Testis (tissue), 2 donors: ENCODE data around the gene DCST1.

Experiments used
- POLR2A ChIP-seq: fragments of 450-650 bp; IDR thresholded peaks from one replicate; pipeline ENCODE4 v1.6.1; 2017; ENCODE audit warnings: antibody characterized with exemption, mild to moderate bottlenecking, moderate library complexity
- TF ChIP-seq, protein P1 (sequence below), 3 experiments: fragments of 450-650 bp in 2 of 3; fragments of 200-600 bp in 1 of 3; sonication (generic) in 1 of 3; IDR thresholded peaks; one replicate each; pipeline ENCODE4 v1.5.1; 2016 to 2019; ENCODE audit warnings: antibody characterized with exemption in 3 of 3, mild to moderate bottlenecking in 2 of 3, moderate library complexity in 1 of 3

DNA sequence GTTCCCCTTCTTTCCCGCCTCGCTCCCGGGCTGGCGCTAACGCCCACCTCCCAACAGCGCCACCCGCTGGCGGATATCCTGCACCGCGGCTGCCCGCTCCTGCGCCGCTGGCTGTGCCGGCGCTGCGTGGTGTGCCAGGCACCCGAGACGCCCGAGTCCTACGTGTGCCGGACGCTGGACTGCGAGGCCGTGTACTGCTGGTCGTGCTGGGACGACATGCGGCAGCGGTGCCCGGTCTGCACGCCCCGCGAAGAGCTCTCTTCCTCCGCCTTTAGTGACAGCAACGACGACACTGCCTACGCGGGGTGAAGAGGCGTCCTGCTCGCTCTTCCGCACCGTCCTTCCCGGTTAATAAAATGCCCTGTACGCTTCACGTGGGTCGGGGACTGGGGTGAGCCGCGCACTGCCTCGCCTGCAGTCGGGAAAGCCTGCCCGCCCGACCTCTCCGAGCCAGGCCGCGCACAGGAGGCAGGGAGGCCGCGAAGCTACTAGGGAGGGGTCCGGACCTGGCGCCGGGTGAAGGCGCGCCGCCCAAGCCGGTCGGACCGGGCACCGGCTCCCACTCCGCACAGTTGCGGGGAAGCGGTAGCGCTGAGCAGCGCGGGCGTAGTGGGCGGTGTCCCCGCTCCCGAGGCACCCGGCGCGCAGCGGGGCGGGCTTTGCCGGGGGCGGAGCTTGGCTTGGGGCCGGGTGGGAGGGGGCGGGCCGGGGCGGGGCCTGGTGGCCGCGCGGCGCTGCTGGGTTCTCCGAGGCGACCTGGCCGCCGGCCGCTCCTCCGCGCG is 17.1 kb downstream of the DCST1 start, which contains the start of gene ADAM15:
- TF ChIP-seq, protein P1, sequence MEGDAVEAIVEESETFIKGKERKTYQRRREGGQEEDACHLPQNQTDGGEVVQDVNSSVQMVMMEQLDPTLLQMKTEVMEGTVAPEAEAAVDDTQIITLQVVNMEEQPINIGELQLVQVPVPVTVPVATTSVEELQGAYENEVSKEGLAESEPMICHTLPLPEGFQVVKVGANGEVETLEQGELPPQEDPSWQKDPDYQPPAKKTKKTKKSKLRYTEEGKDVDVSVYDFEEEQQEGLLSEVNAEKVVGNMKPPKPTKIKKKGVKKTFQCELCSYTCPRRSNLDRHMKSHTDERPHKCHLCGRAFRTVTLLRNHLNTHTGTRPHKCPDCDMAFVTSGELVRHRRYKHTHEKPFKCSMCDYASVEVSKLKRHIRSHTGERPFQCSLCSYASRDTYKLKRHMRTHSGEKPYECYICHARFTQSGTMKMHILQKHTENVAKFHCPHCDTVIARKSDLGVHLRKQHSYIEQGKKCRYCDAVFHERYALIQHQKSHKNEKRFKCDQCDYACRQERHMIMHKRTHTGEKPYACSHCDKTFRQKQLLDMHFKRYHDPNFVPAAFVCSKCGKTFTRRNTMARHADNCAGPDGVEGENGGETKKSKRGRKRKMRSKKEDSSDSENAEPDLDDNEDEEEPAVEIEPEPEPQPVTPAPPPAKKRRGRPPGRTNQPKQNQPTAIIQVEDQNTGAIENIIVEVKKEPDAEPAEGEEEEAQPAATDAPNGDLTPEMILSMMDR (IDR thresholded peaks at IDR 0.05) = peak; percentile 91 to 95 (median 94)
- no peak for TF ChIP-seq POLR2A
